Raji (cell line): Measurements from ENCODE around the gene ANKRD50.

ENCODE experiments used
- POLR2A ChIP-seq: IDR thresholded peaks from 2 replicates; pipeline ENCODE4 v1.6.1; 2011; ENCODE audit warnings: low read depth, low read length, control low read depth; ENCODE audit not compliant: insufficient read depth

ANKRD50 gene, protein sequence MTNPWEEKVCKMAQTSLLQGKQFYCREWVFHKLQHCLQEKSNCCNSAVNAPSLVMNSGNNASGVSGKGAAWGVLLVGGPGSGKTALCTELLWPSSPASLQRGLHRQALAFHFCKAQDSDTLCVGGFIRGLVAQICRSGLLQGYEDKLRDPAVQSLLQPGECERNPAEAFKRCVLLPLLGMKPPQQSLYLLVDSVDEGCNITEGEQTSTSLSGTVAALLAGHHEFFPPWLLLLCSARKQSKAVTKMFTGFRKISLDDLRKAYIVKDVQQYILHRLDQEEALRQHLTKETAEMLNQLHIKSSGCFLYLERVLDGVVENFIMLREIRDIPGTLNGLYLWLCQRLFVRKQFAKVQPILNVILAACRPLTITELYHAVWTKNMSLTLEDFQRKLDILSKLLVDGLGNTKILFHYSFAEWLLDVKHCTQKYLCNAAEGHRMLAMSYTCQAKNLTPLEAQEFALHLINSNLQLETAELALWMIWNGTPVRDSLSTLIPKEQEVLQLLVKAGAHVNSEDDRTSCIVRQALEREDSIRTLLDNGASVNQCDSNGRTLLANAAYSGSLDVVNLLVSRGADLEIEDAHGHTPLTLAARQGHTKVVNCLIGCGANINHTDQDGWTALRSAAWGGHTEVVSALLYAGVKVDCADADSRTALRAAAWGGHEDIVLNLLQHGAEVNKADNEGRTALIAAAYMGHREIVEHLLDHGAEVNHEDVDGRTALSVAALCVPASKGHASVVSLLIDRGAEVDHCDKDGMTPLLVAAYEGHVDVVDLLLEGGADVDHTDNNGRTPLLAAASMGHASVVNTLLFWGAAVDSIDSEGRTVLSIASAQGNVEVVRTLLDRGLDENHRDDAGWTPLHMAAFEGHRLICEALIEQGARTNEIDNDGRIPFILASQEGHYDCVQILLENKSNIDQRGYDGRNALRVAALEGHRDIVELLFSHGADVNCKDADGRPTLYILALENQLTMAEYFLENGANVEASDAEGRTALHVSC (N-terminal part only)

DNA sequence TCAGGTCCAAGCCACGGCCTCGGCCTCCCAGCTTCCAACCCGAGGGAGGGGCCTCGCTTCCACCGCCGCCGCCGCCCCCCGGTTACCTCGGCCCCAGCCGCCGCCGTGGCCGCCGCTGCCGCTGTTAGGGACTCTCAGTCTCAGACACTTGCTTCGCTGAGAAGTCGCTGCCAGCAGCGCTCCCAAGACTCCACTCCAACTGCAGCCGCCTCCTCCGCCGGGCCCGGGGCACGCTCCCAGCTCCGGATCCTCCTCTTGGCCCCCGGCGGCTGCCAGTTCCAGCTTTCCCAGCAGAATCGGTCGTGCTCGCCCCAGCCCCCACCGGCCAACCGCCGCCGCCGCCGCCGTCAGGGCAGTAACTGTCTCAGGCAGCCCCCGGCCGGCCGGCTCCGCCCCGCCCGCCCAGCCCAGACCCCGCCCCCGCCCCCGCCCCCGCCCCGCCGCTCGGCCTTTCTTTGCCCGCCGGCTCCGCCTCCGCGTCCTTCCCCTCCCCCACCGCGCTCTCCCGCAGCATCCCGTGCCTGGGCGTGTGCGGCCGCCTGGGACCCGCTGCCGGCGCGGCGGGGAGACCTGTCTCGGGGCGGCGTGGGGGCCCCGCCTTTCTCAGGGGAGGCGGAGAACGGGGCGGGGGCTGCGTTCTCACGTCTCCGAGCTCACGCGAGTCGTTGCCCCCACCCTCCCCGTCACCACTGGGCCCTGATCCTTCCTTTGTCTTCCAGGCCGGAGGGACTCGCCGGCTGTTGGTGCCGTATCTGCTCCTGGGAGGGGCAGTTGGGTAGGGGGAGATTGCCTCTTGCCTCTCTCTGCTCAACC is at the start of gene ANKRD50:
TSS of gene ANKRD50 (minus strand) at position 361 of the 813 bp plus-strand sequence. CDS start 2,221 bp downstream, outside the sequence.
- no peak for TF ChIP-seq POLR2A

DNA sequence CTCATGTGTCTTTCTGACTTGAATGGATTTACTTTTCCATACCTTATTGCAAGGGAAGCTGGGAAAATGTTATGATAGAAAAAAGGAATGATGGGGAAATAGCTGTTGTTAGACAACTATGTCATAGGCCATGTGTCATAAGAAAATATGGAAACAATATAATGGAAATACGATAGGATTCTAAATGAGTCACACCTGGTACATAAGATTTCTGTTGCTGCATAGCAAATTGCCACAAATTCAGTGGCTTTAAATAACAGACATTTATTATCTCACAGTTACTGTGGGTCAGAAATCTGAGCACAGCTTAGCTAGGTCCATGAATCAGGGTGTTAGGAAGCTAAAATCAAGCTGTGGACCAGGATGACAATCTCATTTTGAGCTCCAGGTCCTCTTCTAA is 44.6 kb upstream of the ANKRD50 start:
- no peak for TF ChIP-seq POLR2A

DNA sequence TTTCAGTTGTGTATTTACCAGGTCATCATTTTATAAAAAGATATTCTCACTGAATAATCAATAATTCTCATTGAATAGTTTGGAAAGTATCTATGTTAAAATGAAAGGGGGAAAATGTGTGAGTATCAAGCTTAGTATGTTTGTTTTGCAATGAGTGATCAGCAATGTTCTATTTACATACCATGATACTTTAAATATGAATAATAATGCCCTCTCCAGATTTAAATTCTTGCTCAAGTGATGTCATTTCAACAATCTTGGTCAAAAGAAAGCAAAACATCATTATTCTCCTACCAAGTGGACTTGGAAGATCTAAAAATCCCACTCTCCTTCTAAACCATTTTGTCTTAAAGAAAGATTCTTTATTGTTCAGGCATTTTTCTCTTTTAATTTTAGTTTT is 42.1 kb upstream of the ANKRD50 start:
- no peak for TF ChIP-seq POLR2A

DNA sequence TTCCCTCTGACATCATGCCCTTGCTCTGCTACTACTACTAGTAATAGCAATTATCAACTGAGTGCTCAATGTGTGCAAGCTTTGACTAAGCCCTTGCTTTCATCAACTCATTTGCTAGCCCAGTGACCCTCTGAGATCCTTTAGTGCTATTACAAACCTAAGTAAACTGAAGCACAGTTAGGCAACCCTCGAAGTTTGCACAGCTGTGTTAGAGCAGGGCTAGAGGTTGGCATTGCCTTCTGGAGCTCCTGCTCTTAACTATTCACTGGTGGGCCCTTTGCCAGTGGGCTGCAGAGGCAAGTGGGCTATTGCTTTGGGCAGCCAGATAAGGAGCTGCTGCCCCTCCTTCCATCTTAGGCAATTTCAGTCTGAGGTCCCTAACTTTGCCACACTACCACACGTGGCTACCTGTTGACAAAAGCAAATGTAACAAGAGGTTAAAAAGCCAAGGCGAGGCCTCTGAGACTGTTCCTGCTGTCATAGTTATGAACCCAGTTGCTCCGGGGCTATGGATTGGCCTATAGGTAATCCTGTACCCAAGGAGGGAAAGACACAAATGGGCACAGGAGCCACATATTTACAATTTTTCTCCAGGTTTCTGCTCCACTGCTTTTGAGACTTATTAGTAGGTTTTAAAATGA is 41.5 kb upstream of the ANKRD50 start:
- TF ChIP-seq POLR2A: no peak

DNA sequence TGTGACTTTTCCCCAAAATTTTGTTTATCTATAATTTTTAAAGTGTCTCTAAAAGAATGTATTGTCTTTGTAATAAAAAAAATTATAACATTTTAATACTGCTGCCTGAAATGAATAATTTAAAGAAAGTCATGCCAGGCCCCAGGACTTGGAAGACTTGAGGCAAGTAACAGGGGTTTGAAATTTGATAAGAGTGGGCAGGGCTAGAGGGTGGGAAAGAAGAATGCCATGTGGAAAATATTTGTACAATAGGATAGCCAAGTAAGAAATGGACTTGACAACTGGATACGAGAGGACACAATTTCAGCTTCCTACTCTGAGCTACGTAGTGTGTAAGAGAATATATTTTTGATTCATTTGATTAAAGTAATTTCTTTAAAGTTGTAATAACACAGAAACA is 36.9 kb upstream of the ANKRD50 start:
- TF ChIP-seq POLR2A: no peak

DNA sequence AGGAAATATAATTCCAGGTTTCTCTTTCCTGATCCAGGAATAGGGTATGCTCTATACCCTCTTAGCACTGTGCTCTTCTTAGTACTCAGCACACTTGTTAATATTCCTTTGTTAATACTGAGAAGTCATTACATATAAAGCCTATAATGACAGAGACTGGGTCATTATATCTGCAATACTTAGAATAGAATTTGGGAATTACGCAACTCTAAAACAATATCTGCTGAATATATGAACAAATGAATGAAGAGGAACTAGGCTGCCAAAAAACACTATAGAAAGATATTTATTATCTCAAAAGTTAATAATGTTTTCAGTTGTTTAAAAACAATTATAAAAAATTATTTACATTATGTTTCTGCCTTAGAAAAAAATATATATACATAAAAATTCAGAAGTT is 36.4 kb upstream of the ANKRD50 start:
- TF ChIP-seq POLR2A: no peak

DNA sequence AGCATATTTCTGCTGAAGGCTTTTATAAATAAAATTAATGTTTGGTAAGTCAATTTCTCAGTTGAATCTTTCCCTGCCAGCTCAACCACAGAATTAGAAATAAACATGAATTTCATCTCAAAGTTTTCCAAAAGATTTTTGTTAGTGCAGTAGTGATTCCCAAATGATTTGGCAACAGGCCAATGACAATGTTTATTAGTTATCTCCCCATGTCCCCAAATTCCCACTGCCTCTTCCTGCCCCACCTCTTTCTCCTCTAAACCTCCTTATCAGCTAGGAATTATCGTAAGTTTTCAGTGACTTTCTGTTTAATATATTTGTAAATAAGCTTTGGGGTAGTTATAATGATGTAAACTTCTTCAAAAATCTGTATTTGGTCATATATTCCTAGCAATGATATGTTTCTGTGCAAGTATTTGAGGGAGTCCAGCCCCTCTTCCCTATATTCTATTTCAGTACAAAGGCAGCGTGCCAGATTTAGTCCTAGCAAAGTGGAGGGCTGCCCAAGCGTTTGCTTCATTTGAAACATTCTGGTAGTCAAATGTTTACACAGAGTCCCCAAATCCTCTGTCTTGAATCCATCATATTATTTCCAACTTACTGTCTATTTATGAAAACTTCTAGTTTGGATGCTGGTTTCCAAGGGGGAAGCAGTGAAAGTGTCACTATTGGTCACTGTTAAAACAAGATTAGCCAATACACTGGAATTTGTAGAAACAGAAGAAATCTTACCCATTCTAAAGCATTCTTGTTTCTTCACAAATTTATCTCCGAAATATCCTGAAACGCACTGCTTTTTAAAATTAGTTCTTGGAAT is 33.7 kb upstream of the ANKRD50 start:
- TF ChIP-seq POLR2A: no peak

DNA sequence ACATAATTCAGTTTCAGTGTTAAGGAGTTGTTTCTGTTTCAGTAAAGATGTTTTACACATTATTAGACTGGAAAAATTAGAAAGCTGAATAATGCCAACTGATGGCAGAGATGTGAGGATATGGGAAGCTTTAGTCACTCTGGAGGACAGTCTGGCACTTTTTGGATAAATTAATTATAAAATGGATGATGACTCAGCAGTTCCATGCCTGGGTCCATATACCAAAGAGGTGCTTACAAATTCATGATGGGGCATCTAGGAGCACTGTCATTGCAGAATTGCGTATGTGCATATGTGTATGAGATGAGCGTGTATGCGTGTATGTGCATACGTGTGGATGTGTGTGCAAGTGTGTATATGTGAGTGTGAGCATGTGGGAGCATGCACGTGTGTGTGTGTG is 31.2 kb upstream of the ANKRD50 start:
- no peak for TF ChIP-seq POLR2A

DNA sequence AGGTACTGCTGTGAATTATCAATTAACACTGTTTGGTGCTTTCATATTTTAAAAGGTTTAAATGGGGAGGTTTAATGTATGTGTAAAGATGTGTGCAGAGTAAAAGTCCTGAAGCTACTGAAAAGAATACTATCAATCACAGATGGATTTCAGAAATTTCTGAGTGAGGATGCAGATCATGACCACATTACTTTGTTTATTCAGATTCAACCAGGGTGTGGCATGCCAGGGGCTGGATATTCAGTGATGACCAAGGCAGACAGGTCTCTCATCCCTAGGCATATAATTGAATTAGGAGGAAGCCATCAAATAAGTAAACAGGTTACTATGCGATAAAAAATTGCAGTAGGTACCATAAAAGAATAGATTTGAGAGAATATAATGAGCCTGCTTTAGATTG is 28.0 kb upstream of the ANKRD50 start:
- TF ChIP-seq POLR2A: no peak

DNA sequence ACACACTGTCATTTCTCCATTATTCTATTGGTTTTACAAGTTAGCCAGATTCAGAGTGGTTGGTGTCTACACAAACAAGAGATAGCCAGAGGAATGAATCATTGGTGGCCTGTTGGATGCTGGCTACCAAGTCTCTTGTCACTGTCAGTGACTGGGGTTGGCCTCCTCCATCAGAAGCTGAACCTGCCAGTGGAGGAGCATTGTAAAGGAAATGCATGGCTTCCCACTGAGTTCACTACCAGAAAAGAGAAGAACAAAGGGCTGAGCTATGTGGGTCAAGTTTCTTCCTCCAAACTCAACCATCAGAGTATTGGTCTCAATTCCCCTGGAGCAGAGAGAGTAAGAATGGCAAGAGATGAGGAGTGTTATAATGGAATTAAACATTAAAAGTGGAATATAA is 26.5 kb upstream of the ANKRD50 start:
- TF ChIP-seq POLR2A: no peak

DNA sequence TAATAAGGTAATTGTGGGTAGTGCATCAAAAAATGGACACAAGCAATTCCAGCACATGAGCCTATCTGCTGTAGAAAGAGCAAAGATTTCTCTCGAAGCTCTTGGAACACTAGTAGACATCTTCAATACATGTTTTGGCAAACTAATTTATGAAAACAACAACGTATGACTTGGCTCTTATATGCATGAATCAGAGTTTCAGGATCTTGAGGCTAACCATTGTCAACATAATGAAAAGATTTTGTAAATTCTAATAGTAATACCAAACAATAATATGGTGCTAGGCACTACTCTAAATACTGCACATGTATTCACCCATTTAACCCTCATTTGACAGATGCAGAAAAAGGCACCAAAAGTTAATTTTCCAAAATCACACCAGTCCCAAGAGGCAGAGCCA is 25.1 kb upstream of the ANKRD50 start:
- TF ChIP-seq POLR2A: no peak

DNA sequence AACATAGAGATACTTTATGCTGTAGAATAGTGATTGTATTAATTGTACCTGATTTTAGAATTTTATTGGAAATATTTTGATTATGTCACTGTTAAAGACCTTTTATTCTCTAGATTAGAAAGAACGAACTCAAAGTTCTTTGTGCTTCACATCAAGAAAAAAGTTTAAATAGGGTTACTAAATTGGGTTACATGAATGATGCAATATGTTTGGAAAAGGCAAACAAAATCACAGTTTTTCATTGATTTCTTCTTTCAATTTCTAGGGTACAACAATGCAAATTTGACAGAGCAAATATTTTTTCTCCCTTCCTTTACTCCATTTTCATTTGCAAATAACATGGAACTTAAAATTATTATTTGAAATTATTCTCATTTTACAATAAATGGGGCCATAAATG is 24.0 kb upstream of the ANKRD50 start:
- TF ChIP-seq POLR2A: no peak

DNA sequence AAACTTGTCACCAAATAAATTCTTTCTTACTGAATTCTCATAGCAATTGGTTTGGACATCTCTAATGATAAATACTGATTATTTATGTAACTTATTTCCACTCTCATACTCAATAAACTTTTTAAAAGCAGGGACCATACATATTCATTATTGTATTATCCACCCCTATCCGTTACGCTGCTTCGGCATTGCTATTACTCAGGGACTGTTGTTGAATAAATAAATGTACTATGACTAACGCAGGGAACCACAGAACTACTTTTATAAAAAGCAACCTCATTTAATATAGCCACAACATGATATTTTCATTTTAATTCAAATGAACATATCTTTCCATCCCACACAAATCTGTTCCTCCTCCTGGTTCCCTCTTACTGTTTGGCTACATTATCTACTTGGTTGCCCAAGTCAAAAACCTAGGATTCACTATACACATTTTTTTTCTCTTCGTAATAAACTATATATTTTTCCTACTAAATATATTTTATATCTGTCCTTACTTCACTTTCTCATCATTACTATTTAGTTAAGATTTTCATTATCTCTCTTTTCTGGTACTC is 14.9 kb upstream of the ANKRD50 start:
- no peak for TF ChIP-seq POLR2A

DNA sequence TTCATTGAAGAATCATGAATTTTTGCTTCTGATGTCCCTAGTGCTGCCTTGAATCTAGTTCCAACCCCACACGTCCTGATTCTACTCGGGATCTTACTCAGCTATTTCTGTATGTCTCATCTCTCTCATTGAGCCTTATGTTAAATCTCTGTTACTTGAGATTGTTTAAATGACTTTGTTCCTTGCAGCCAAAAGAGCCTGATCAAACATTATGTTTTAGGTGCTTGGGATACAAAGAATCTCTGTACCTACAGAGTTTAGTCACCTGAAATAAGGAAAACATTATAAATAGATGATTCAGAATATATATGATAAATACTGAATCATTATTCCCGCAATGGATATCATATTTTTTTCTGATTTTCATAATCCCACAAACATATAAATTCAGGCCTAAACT is 13.7 kb upstream of the ANKRD50 start:
- no peak for TF ChIP-seq POLR2A

DNA sequence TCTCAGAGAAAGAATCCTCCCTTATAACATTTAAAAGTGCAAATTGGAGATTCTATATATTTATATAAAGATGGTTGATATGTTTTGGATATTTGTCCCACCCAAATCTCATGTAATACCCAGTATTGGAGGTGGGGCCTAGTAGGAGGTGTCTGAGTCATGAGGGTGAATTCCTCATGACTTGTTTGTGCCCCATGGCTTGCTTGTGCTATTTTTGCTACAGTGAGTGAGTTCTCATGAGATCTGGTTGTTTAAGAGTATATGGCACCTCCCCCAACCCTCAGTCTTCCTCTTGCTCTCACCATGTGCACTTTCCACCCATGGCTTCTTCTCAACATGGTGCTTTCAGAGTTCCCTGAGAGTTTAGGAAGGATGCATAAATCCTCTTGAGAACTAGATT is 9.5 kb upstream of the ANKRD50 start:
- no peak for TF ChIP-seq POLR2A
